Loucy (cell line): Measurements from ENCODE around the gene ATAT1.

Experiments
- H2AFZ ChIP-seq: fragments of 200-600 bp; sonication (generic); 2 replicates; pipeline ENCODE4 v1.6.0; 2016; ENCODE audit warnings: antibody characterized with exemption, mild to moderate bottlenecking, low read length, moderate library complexity
- H3F3A ChIP-seq: fragments of 200-600 bp; 2 replicates; pipeline ENCODE4 v1.6.0; 2016; ENCODE audit warnings: antibody characterized with exemption, low read depth, mild to moderate bottlenecking
- H3K27me3 ChIP-seq: fragments of 200-600 bp; sonication (generic); 2 replicates; pipeline ENCODE4 v1.6.1; 2014; ENCODE audit warnings: low read length, mild to moderate bottlenecking; ENCODE audit not compliant: insufficient read depth, poor library complexity, severe bottlenecking
- H3K36me3 ChIP-seq: fragments of 200-600 bp; sonication (generic); 2 replicates; pipeline ENCODE4 v1.6.1; 2016; ENCODE audit warnings: low read length; ENCODE audit not compliant: insufficient read depth
- H3K4me1 ChIP-seq: fragments of 200-600 bp; sonication (generic); 2 replicates; pipeline ENCODE4 v1.5.1; 2014; ENCODE audit warnings: low read length, mild to moderate bottlenecking; ENCODE audit not compliant: insufficient read depth, poor library complexity, severe bottlenecking
- H3K4me2 ChIP-seq: fragments of 200-600 bp; sonication (generic); 2 replicates; pipeline ENCODE4 v1.6.0; 2014; ENCODE audit warnings: antibody characterized with exemption, low read length, low read depth, mild to moderate bottlenecking; ENCODE audit not compliant: poor library complexity, severe bottlenecking
- H3K4me3 ChIP-seq: fragments of 200-600 bp; sonication (generic); 2 replicates; pipeline ENCODE4 v1.5.1; 2014; ENCODE audit warnings: low read length, mild to moderate bottlenecking, mixed read lengths; ENCODE audit not compliant: poor library complexity, severe bottlenecking
- H3K79me2 ChIP-seq: fragments of 200-600 bp; sonication (generic); 2 replicates; pipeline ENCODE4 v1.6.1; 2014; ENCODE audit warnings: low read length; ENCODE audit not compliant: insufficient read depth
- H3K9ac ChIP-seq: fragments of 200-600 bp; sonication (generic); 2 replicates; pipeline ENCODE4 v1.6.0; 2014; ENCODE audit warnings: mild to moderate bottlenecking, low read depth, low read length, moderate library complexity; ENCODE audit not compliant: poor library complexity, severe bottlenecking
- H3K9me2 ChIP-seq: fragments of 200-600 bp; sonication (generic); replicated peaks from 2 replicates; pipeline ENCODE4 v1.6.1; 2016; ENCODE audit warnings: low read depth, low read length, mixed read lengths
- H3K9me3 ChIP-seq: fragments of 200-600 bp; sonication (generic); 2 replicates; pipeline ENCODE4 v1.6.1; 2014; ENCODE audit warnings: mild to moderate bottlenecking, antibody characterized with exemption, low read length, low read depth; ENCODE audit not compliant: insufficient read depth
- H4K20me1 ChIP-seq: fragments of 200-600 bp; sonication (generic); 2 replicates; pipeline ENCODE4 v1.6.0; 2014; ENCODE audit warnings: antibody characterized with exemption, low read length, mild to moderate bottlenecking; ENCODE audit not compliant: insufficient read depth, poor library complexity, severe bottlenecking
- EZH2phosphoT487 ChIP-seq: fragments of 200-600 bp; IDR thresholded peaks from 2 replicates; pipeline ENCODE4 v1.6.1; 2018; ENCODE audit warnings: antibody characterized with exemption, mild to moderate bottlenecking, moderate library complexity, borderline replicate concordance
- TF ChIP-seq, protein P1 (sequence below): fragments of 200-600 bp; sonication (generic); conservative IDR thresholded peaks from 2 replicates; pipeline ENCODE4 v1.5.1; 2014; ENCODE audit warnings: mild to moderate bottlenecking, antibody characterized with exemption, low read length

The ATAT1 gene

DNA sequence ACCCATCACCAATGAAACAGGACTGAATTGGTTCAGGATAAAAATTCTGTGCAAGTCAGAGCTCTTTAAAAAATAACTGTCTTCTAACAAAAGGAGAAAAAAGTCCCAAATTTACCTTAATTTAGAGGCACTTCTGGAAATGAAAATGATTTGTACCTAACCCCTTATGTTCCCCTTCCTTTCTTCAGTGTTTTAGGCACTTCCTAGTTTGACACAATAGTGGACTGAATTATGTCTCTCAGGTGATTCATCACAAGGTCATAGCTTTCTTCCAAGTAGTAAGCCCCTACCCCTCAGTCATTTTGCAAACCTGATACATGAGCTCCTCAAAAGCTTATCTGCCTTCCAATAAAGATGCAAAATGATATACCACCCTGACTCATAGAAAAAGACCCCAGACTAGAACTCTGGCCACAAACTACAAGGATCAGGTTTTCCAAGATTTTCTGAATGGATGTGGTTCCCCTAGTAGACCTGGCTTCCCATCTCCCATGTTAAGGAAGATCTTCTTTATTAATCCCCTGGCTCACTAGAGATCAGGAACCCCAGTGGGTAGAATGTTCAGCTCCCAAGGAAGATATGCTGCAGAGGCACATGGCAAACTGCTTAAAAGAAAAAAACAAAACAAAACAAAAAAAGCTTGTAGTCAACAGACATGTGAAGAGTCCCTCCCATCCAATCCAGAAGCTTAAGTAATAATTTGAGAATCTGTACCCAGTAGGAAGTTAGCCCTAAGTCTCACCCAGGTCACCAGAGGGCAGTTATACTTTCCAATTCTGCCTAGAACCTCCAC, 13.2 kb upstream of the ATAT1 start:
- Histone ChIP-seq H3F3A (peaks cover 12% of the 10 kb centered on the region; the same call in 1 of the 2 replicates), H3K9me2 (no peaks in the 10 kb centered on the region), H3K9me3 (no peaks in the 10 kb centered on the region), H3K79me2 (peaks cover 62% of the 10 kb centered on the region), H3K27me3 (peaks cover 19% of the 10 kb centered on the region), H2AFZ (no peak overlapping the region), H3K4me2 (peak overlapping the region; percentile 83), H3K4me1 (peaks cover 26% of the 10 kb centered on the region), H3K36me3 (peaks cover 18% of the 10 kb centered on the region), H3K4me3 (peak overlapping the region; percentile 83), H3K9ac (peak overlapping the region; percentile 98), H4K20me1 (peaks cover 58% of the 10 kb centered on the region)
- TF ChIP-seq EZH2phosphoT487: no peak
- TF ChIP-seq, protein P1, sequence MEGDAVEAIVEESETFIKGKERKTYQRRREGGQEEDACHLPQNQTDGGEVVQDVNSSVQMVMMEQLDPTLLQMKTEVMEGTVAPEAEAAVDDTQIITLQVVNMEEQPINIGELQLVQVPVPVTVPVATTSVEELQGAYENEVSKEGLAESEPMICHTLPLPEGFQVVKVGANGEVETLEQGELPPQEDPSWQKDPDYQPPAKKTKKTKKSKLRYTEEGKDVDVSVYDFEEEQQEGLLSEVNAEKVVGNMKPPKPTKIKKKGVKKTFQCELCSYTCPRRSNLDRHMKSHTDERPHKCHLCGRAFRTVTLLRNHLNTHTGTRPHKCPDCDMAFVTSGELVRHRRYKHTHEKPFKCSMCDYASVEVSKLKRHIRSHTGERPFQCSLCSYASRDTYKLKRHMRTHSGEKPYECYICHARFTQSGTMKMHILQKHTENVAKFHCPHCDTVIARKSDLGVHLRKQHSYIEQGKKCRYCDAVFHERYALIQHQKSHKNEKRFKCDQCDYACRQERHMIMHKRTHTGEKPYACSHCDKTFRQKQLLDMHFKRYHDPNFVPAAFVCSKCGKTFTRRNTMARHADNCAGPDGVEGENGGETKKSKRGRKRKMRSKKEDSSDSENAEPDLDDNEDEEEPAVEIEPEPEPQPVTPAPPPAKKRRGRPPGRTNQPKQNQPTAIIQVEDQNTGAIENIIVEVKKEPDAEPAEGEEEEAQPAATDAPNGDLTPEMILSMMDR: no peak

GRCh38 chr6:30614044-30614842, 12.4 kb upstream of the ATAT1 start:
- peaks cover 55% of the 10 kb centered on the region for H4K20me1 ChIP-seq
- peaks cover 70% of the 10 kb centered on the region for H3K79me2 ChIP-seq
- H3K36me3 ChIP-seq: peaks cover 17% of the 10 kb centered on the region
- H3K4me3 ChIP-seq: peak overlapping the region; percentile 83
- TF ChIP-seq EZH2phosphoT487: no peak
- TF ChIP-seq, protein P1: no peak
- H3K4me1 ChIP-seq: peaks cover 29% of the 10 kb centered on the region
- peaks cover 19% of the 10 kb centered on the region for H3K27me3 ChIP-seq
- peak overlapping the region; percentile 83 for H3K4me2 ChIP-seq
- peaks cover 12% of the 10 kb centered on the region; the same call in 1 of the 2 replicates for H3F3A ChIP-seq
- no peak overlapping the region for H2AFZ ChIP-seq
- no peaks in the 10 kb centered on the region for H3K9me2 ChIP-seq
- H3K9me3 ChIP-seq: no peaks in the 10 kb centered on the region
- H3K9ac ChIP-seq: peak overlapping the region; percentile 98

DNA sequence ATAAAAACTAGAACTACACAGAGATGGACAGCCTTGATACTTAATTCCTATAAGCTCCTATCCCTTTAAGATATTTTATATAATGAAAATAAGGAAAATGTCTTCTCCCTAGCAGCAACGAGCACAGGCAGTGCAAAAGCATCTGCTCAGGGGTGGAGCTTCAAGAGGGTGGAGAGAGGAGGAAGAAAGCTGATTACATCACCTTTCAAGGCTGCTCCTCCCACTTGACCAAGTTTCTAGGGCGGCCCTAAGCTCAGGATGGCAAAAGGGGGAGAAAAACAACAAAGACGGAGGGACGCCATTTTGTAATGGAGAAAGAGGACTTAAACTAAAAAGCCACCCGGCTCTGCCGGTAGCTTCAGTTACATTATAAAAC, 11.8 kb upstream of the ATAT1 start:
- H3K79me2 ChIP-seq: peaks cover 76% of the 10 kb centered on the region
- TF ChIP-seq EZH2phosphoT487: no peak
- TF ChIP-seq, protein P1: no peak
- peak overlapping the region; percentile 98 for H3K9ac ChIP-seq
- H3K4me2 ChIP-seq: peak overlapping the region; percentile 83
- H3K4me1 ChIP-seq: peaks cover 33% of the 10 kb centered on the region
- H3K27me3 ChIP-seq: peaks cover 19% of the 10 kb centered on the region
- H4K20me1 ChIP-seq: peaks cover 53% of the 10 kb centered on the region
- H3K36me3 ChIP-seq: peaks cover 15% of the 10 kb centered on the region
- no peaks in the 10 kb centered on the region for H3K9me3 ChIP-seq
- H3F3A ChIP-seq: peaks cover 12% of the 10 kb centered on the region; the same call in 1 of the 2 replicates
- H2AFZ ChIP-seq: no peak overlapping the region
- peak overlapping the region; percentile 83 for H3K4me3 ChIP-seq
- no peaks in the 10 kb centered on the region for H3K9me2 ChIP-seq
